Calu3 (cell line): ENCODE measurements around the gene DNHD1. TPM values are rescaled to one million over a fixed set of nuclear protein-coding genes. Genes with fewer than 3 reads are reported as not detected.

Experiments used
- Bru-seq: library from RNA; stranded (reverse); fragments of 400-500 nt; gene quantifications from one replicate; lab custom pipeline; 2021; lab: Mats Ljungman, UMichigan
- BruChase-seq, 2 experiments: library from RNA; stranded (reverse); fragments of 400-500 nt; gene quantifications; one replicate each; lab custom pipeline; 2021; lab: Mats Ljungman, UMichigan
- BruUV-seq: library from RNA; stranded (reverse); fragments of 400-500 nt; replicated peaks from 2 replicates; lab custom pipeline; 2021; lab: Mats Ljungman, UMichigan
- CTCF ChIA-PET: fragments of 300-600 bp; sonication (Branson Sonifier 250); formaldehyde crosslinking; loops from one replicate; lab custom pipeline; 2022; ENCODE audit warnings: antibody characterized with exemption; lab: Charles Lee
- DNase-seq: peaks from one replicate; pipeline ENCODE4 v3.0.0; 2022
- H3K27ac Mint-ChIP-seq: one replicate; pipeline ENCODE4 v1.8.0; 2022; ENCODE audit warnings: mixed read lengths; ENCODE audit not compliant: unreplicated experiment
- H3K27me3 Mint-ChIP-seq: one replicate; pipeline ENCODE4 v1.8.0; 2022; ENCODE audit warnings: mixed read lengths; ENCODE audit not compliant: unreplicated experiment
- H3K36me3 Mint-ChIP-seq: one replicate; pipeline ENCODE4 v1.8.0; 2022; ENCODE audit warnings: mild to moderate bottlenecking, moderate library complexity, mixed read lengths; ENCODE audit not compliant: insufficient read depth, unreplicated experiment
- H3K4me1 Mint-ChIP-seq: one replicate; pipeline ENCODE4 v1.8.0; 2022; ENCODE audit warnings: mild to moderate bottlenecking, low read depth, mixed read lengths; ENCODE audit not compliant: unreplicated experiment
- H3K4me3 Mint-ChIP-seq: one replicate; pipeline ENCODE4 v1.8.0; 2022; ENCODE audit warnings: mild to moderate bottlenecking, low read depth, moderate library complexity, mixed read lengths; ENCODE audit not compliant: unreplicated experiment
- H3K9me3 Mint-ChIP-seq: one replicate; pipeline ENCODE4 v1.8.0; 2022; ENCODE audit warnings: low read depth, mixed read lengths; ENCODE audit not compliant: unreplicated experiment
- CTCF ChIP-seq: fragments of 200-600 bp; IDR thresholded peaks from one replicate; pipeline ENCODE4 v1.8.0; 2022; ENCODE audit warnings: antibody characterized with exemption; ENCODE audit not compliant: unreplicated experiment
- intact Hi-C: fragments of 100-400 bp; cut with micrococcal nuclease; formaldehyde crosslinking; loops from one replicate; pipeline ENCODE4 v1.10.0; 2022; ENCODE audit not compliant: unreplicated experiment
- long read RNA-seq: library from polyadenylated mRNA; stranded (forward); transcript quantifications from one replicate; pipeline ENCODE4 v2.0.0, GENCODE V29; 2022
- total RNA-seq: library from RNA; stranded (reverse); gene quantifications from 2 replicates; pipeline ENCODE4 v1.2.3, GENCODE V29; 2022

Gene DNHD1, protein sequence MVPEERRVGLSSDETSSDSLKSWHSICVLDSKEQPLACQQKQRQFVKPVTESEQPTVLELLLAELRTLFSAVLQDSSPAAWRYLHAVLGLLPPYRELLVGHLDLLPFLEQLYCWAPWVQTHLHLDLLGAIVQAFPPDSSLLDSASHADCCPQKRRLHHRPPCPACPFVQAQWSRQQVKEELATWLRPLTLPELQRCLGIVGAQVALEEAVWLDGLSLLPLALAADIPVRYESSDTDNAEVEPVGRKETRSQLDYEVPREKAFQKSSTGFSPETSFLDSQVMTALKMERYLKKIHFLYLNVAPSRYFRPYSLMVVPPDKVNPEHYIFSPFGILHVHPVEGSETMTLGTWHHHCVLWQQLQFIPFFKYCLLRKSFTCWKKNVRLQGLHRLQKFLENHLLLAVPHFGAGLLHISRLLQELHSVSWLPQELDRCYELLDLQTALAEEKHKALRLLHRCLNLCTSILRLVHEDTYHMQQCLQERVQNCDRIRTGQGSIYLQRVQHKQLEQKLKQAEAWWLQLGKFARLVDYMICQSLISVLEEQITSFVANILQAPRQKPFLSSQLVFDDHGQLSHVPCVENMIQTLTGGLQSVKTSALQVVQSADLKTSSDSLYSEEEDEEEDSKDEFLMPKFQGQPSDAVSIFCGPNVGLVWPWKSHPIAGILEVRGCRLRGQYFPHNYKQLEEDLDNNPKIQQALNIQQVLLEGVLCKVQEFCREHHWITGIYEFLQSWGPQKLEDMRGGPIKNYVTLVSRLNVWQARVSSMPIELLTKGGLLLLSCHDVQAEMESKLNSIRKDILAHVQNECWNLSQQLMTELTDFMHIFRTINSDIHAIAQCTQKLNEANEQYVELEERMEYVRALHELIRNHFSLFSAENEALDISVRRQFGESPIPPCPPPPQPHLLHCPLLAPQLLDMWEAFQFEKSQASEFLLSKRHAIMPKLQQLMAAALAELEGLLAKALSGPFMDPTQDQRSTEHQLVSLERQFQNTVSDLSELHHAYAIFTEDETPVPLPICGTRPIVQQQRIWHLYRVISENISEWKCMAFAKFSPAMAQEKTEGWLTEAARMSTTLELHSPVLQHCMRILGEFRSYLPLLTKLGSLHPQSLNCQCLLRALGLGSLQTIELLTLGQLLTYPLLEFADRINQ (N-terminal part only)
- total RNA-seq (41.2 and 41.8 TPM in 2 replicates), Bru-seq, nascent RNA (percentile 75 among the genes with signal in this experiment), BruChase-seq, experiment 1, labeled RNA remaining after a 6-hour chase (percentile 86 among the genes with signal in this experiment), BruChase-seq, experiment 2, labeled RNA remaining after a 2-hour chase (percentile 87 among the genes with signal in this experiment)
- long read RNA-seq, partial matches to known transcripts, result 1 of 61 reads
- long read RNA-seq, other reads (novel, unspliced or antisense), result 60 of 61 reads

- CTCF ChIA-PET, result interaction anchor here (0.6 kb wide), 1 partner anchor 92 kb away, joined by 3 read pairs; no protein-coding TSS in a partner anchor
- H3K4me1 Mint-ChIP-seq, result no peaks in the 10 kb centered on the region
- no peak for DNase-seq
- intact Hi-C loops, result no loop called here
- no peak for TF ChIP-seq CTCF
- no peaks in the 10 kb centered on the region for H3K27me3 Mint-ChIP-seq
- BruUV-seq, result no TSS peak
- H3K36me3 Mint-ChIP-seq, result peaks cover 6% of the 10 kb centered on the region
- H3K4me3 Mint-ChIP-seq, result no peak within 1 kb of the TSS
- H3K9me3 Mint-ChIP-seq, result no peaks in the 10 kb centered on the region
- no peak within 1 kb of the TSS for H3K27ac Mint-ChIP-seq
Observed at GRCh38 chr11:6497069-6497839, at the start of gene DNHD1. Gene DNHD1 (plus strand): TSS chr11:6497280. CDS start chr11:6498216, 936 bp downstream.

- no peaks in the 10 kb centered on the region for H3K4me1 Mint-ChIP-seq
- H3K27me3 Mint-ChIP-seq, result no peaks in the 10 kb centered on the region
- H3K9me3 Mint-ChIP-seq, result no peaks in the 10 kb centered on the region
- no peak for DNase-seq
- intact Hi-C loops, result no loop called here
- CTCF ChIA-PET, result interaction anchor here (0.6 kb wide), 1 partner anchor 30 kb away, joined by 4 read pairs; no protein-coding TSS in a partner anchor
- no peak overlapping the region for H3K4me3 Mint-ChIP-seq
- H3K36me3 Mint-ChIP-seq, result no peaks in the 10 kb centered on the region
- no peak for TF ChIP-seq CTCF
- no peak overlapping the region for H3K27ac Mint-ChIP-seq
- no TSS peak for BruUV-seq
Observed at GRCh38 chr11:6448574-6448973, 48.5 kb upstream of the DNHD1 start.

DNA sequence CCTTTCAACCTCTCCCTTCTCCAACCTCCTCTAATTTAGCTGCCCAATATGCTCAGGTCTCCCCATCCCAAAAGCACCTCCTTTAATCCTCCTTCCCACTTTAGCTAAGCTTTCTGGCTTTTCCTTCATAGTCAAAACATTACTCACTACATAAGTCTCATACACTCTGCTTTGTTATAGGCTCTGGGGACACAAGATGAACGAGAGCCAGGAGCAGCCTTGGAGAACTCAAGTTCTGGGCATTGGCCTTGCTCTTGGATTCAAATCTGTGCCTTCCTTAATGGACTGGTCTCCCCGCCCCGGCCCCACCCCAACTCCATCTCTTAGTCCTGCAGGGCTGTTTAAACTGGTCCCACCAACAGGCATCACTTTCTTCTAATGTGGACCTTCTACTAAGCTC, 44.9 kb upstream of the DNHD1 start:
- CTCF ChIA-PET, result interaction anchor here (0.7 kb wide), 2 partner anchors 17 to 1849 kb away, joined by 3 read pairs; no protein-coding TSS in a partner anchor
- Mint-ChIP-seq H3K27ac (no peak overlapping the region), H3K27me3 (no peaks in the 10 kb centered on the region), H3K4me3 (no peak overlapping the region), H3K4me1 (no peaks in the 10 kb centered on the region), H3K9me3 (no peaks in the 10 kb centered on the region), H3K36me3 (no peaks in the 10 kb centered on the region)
- DNase-seq, result no peak
- BruUV-seq, result no TSS peak
- intact Hi-C loops, result no loop called here
- TF ChIP-seq CTCF, result no peak
